ENCODE data around the gene RNF10. TPM values are rescaled to one million over a fixed set of nuclear protein-coding genes. Genes with fewer than 3 reads are reported as not detected.
"Not testable (repeated sequence)": the region's sequence is repeated elsewhere in the genome, so short reads cannot be mapped to it uniquely, and the experiment has no call there.

The RNF10 gene
- total RNA-seq, 2 experiments from 2014 or later: 441 to 446 TPM

DNA sequence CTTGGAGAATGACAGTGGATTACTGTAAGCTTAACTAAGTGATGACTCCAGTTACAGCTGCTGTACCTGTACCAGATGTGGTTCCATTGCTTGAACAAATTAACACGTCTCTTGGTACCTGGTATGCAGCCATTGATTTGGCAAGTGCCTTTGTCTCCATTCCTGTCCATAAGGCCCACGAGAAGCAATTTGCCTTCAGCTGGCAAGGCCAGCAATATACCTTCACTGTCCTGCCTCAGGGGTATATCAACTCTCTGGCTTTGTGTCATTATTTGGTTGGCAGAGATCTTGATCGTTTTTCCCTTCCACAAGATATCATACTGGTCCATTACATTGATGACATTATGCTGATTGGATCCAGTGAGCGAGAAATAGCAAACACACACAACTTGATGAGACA, 76.4 kb downstream of the RNF10 start:
- no peaks in the 10 kb centered on the region for H3K4me1 Mint-ChIP-seq (ENCODE audit: low read depth)
- no peaks in the 10 kb centered on the region for H3K9me3 Mint-ChIP-seq
- intact Hi-C loops (cut with DNase I, micrococcal nuclease): no loop called here
- peaks cover 8% of the 10 kb centered on the region for H3K27me3 Mint-ChIP-seq
- Histone ChIP-seq H3K4me1 (ENCODE audit: insufficient read depth, low read length) (no peaks in the 10 kb centered on the region), H3K27ac (ENCODE audit: low read depth in 1 of 2, low read length in 2 of 2) (no peak overlapping the region), H3K36me3 (ENCODE audit: insufficient read depth, low read length) (no peaks in the 10 kb centered on the region), H3K9me3 (ENCODE audit: control insufficient read depth in 1 of 2, insufficient read depth in 1 of 2, low read length in 2 of 2) (no peaks in the 10 kb centered on the region), H3K27me3 (ENCODE audit: control insufficient read depth in 1 of 2, insufficient read depth in 2 of 2, low read length in 2 of 2) (no peaks in the 10 kb centered on the region), H3K4me3 (ENCODE audit: low read length) (no peak overlapping the region)
- ChIA-PET POLR2A (no interaction called here), CTCF (no interaction called here)
- DNase-seq (no peak), ATAC-seq (ENCODE audit: poor library complexity) (no peak)
- no peak overlapping the region for H3K27ac Mint-ChIP-seq
- TF ChIP-seq, protein P1, sequence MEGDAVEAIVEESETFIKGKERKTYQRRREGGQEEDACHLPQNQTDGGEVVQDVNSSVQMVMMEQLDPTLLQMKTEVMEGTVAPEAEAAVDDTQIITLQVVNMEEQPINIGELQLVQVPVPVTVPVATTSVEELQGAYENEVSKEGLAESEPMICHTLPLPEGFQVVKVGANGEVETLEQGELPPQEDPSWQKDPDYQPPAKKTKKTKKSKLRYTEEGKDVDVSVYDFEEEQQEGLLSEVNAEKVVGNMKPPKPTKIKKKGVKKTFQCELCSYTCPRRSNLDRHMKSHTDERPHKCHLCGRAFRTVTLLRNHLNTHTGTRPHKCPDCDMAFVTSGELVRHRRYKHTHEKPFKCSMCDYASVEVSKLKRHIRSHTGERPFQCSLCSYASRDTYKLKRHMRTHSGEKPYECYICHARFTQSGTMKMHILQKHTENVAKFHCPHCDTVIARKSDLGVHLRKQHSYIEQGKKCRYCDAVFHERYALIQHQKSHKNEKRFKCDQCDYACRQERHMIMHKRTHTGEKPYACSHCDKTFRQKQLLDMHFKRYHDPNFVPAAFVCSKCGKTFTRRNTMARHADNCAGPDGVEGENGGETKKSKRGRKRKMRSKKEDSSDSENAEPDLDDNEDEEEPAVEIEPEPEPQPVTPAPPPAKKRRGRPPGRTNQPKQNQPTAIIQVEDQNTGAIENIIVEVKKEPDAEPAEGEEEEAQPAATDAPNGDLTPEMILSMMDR (IDR thresholded peaks at IDR 0.05): no peak
- H3K36me3 Mint-ChIP-seq (ENCODE audit: low read depth): no peaks in the 10 kb centered on the region
- H3K4me3 Mint-ChIP-seq: no peak overlapping the region

DNA sequence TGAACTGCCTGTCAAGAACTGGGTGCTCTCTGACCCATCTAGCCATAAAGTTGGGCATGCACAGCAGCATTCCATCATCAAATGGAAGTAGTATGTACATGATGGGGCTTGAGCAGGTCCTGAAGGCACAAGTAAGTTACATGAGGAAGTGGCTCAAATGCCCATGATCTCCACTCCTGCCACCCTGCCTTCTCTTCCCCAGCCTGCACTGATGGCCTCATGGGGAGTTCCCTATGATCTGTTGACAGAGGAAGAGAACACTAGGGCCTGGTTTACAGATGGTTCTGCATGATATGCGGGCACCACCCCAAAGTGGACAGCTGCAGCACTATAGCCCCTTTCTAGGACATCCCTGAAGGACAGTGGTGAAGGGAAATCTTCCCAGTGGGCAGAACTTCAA, 77.4 kb downstream of the RNF10 start:
- H3K36me3 Mint-ChIP-seq (ENCODE audit: low read depth); H3K4me1 Mint-ChIP-seq (ENCODE audit: low read depth); intact Hi-C loops (cut with DNase I, micrococcal nuclease); H3K4me3 ChIP-seq (ENCODE audit: low read length); H3K27me3 ChIP-seq (ENCODE audit: control insufficient read depth in 1 of 2, insufficient read depth in 2 of 2, low read length in 2 of 2); H3K27ac ChIP-seq (ENCODE audit: low read depth in 1 of 2, low read length in 2 of 2); H3K36me3 ChIP-seq (ENCODE audit: insufficient read depth, low read length); H3K27me3 Mint-ChIP-seq; H3K27ac Mint-ChIP-seq; H3K9me3 ChIP-seq (ENCODE audit: control insufficient read depth in 1 of 2, insufficient read depth in 1 of 2, low read length in 2 of 2); H3K4me1 ChIP-seq (ENCODE audit: insufficient read depth, low read length); ATAC-seq (ENCODE audit: poor library complexity); DNase-seq; CTCF ChIA-PET; H3K4me3 Mint-ChIP-seq; H3K9me3 Mint-ChIP-seq; POLR2A ChIA-PET: not testable (repeated sequence)

DNA sequence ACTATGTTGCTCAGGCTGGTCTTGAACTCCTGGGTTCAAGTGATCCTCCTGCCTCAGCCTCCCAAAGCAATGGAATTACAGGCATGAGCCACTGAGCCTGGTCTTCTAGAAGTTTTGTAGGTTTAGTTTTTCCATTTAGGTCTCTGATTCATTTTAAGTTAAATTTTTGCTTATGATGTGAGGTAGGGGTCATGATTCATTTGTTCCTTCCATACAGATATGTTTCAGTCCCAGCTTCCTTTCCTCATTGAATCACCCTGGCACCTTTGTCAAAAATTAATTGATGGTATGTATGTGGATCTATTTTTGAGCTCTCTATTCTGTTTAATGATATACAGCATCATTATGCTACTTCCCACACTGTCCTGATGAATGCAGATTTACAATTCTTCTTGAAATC, 80.7 kb downstream of the RNF10 start:
- Mint-ChIP-seq H3K4me3 (no peak overlapping the region), H3K9me3 (no peaks in the 10 kb centered on the region), H3K4me1 (ENCODE audit: low read depth) (no peaks in the 10 kb centered on the region), H3K27ac (no peak overlapping the region), H3K27me3 (peaks cover 15% of the 10 kb centered on the region), H3K36me3 (ENCODE audit: low read depth) (no peaks in the 10 kb centered on the region)
- H3K27ac ChIP-seq (ENCODE audit: low read depth in 1 of 2, low read length in 2 of 2): no peak overlapping the region
- ChIA-PET CTCF (no interaction called here), POLR2A (no interaction called here)
- DNase-seq (no peak), ATAC-seq (ENCODE audit: poor library complexity) (no peak)
- TF ChIP-seq, protein P1 (IDR thresholded peaks at IDR 0.05): no peak
- H3K4me1 ChIP-seq (ENCODE audit: insufficient read depth, low read length): no peaks in the 10 kb centered on the region
- no peaks in the 10 kb centered on the region for H3K9me3 ChIP-seq (ENCODE audit: control insufficient read depth in 1 of 2, insufficient read depth in 1 of 2, low read length in 2 of 2)
- peaks cover 4 to 14% of the 10 kb centered on the region in 2 experiments for H3K27me3 ChIP-seq (ENCODE audit: control insufficient read depth in 1 of 2, insufficient read depth in 2 of 2, low read length in 2 of 2)
- intact Hi-C loops (cut with DNase I, micrococcal nuclease): no loop called here
- H3K4me3 ChIP-seq (ENCODE audit: low read length): no peak overlapping the region
- H3K36me3 ChIP-seq (ENCODE audit: insufficient read depth, low read length): no peaks in the 10 kb centered on the region

DNA sequence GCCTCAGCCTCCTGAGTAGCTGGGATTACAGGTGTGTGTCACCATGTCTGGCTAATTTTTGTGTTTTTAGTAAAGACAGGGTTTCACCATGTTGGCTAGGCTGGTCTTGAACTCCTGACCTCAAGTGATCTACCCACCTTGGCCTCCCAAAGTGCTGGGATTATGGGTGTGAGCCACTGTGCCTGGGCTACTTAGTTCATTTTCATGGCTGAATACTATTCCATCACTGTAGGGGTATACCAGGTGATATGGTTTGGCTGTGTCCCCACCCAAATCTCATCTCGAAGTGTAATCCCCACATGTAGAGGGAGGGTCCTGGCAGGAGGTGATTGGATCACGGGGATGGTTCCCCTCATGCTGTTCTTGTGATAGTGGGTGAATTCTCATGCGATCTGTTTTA, 83.0 kb downstream of the RNF10 start:
- H3K4me3 Mint-ChIP-seq; H3K36me3 ChIP-seq (ENCODE audit: insufficient read depth, low read length); ATAC-seq (ENCODE audit: poor library complexity); H3K27ac Mint-ChIP-seq; H3K36me3 Mint-ChIP-seq (ENCODE audit: low read depth); intact Hi-C loops (cut with DNase I, micrococcal nuclease); CTCF ChIA-PET; H3K9me3 Mint-ChIP-seq; H3K4me1 ChIP-seq (ENCODE audit: insufficient read depth, low read length); H3K4me1 Mint-ChIP-seq (ENCODE audit: low read depth); H3K4me3 ChIP-seq (ENCODE audit: low read length); DNase-seq; H3K27ac ChIP-seq (ENCODE audit: low read depth in 1 of 2, low read length in 2 of 2); H3K9me3 ChIP-seq (ENCODE audit: control insufficient read depth in 1 of 2, insufficient read depth in 1 of 2, low read length in 2 of 2); POLR2A ChIA-PET: not testable (repeated sequence)
- H3K27me3 Mint-ChIP-seq: peaks cover 29% of the 10 kb centered on the region
- H3K27me3 ChIP-seq (ENCODE audit: control insufficient read depth in 1 of 2, insufficient read depth in 2 of 2, low read length in 2 of 2): peaks cover 5 to 16% of the 10 kb centered on the region in 2 experiments

DNA sequence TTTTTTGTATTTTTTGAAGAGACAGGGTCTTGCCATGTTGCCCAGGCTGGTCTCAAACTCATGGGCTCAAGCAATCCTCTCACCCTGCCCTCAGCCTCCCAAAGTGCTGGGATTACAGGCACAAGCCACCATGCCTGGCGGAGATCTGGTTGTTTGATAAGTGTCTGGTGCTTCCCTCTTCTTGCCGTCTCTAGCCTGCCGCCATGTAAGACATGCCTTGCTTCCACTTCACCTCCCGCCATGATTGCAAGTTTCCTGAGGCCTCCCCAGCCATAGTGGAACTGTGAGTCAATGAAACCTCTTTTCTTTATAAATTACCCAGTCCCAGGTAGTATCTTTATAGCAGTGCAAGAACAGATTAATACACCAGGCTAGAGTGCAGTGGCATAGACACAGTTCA, 83.6 kb downstream of the RNF10 start:
- H3K9me3 Mint-ChIP-seq; H3K36me3 Mint-ChIP-seq (ENCODE audit: low read depth); H3K36me3 ChIP-seq (ENCODE audit: insufficient read depth, low read length); POLR2A ChIA-PET; H3K4me1 Mint-ChIP-seq (ENCODE audit: low read depth); CTCF ChIA-PET; intact Hi-C loops (cut with DNase I, micrococcal nuclease); ATAC-seq (ENCODE audit: poor library complexity); H3K27ac ChIP-seq (ENCODE audit: low read depth in 1 of 2, low read length in 2 of 2); H3K4me3 Mint-ChIP-seq; H3K4me3 ChIP-seq (ENCODE audit: low read length); H3K4me1 ChIP-seq (ENCODE audit: insufficient read depth, low read length); H3K27ac Mint-ChIP-seq; DNase-seq; H3K9me3 ChIP-seq (ENCODE audit: control insufficient read depth in 1 of 2, insufficient read depth in 1 of 2, low read length in 2 of 2): not testable (repeated sequence)
- peaks cover 5 to 16% of the 10 kb centered on the region in 2 experiments for H3K27me3 ChIP-seq (ENCODE audit: control insufficient read depth in 1 of 2, insufficient read depth in 2 of 2, low read length in 2 of 2)
- H3K27me3 Mint-ChIP-seq: peaks cover 29% of the 10 kb centered on the region

Data from CD4-positive, alpha-beta T cell (primary cell).